Activated T-cell treated with anti-CD3 and anti-CD28 coated beads, Interleukin-2, amount 50 U/mL, for 24 hours (primary cell): ENCODE measurements around the gene WDR88.
"Not testable (repeated sequence)": the region's sequence is repeated elsewhere in the genome, so short reads cannot be mapped to it uniquely, and the experiment has no call there.

Experiments
- DNase-seq: peaks from one replicate; pipeline ENCODE4 v3.0.0-alpha.2; 2020
- H3K27ac Mint-ChIP-seq: 2 replicates; pipeline ENCODE4 v1.8.0; 2020; ENCODE audit warnings: mild to moderate bottlenecking, mixed read lengths
- H3K27me3 Mint-ChIP-seq: 2 replicates; pipeline ENCODE4 v1.8.0; 2020; ENCODE audit warnings: mixed read lengths
- H3K36me3 Mint-ChIP-seq: 2 replicates; pipeline ENCODE4 v1.8.0; 2020; ENCODE audit warnings: low read depth, mixed read lengths
- H3K4me1 Mint-ChIP-seq: 2 replicates; pipeline ENCODE4 v1.8.0; 2020; ENCODE audit warnings: low read depth, mixed read lengths
- H3K4me3 Mint-ChIP-seq: 2 replicates; pipeline ENCODE4 v1.8.0; 2020; ENCODE audit warnings: mild to moderate bottlenecking, moderate library complexity, mixed read lengths
- H3K9me3 Mint-ChIP-seq: 2 replicates; pipeline ENCODE4 v1.8.0; 2020; ENCODE audit warnings: mixed read lengths

The WDR88 gene

DNA sequence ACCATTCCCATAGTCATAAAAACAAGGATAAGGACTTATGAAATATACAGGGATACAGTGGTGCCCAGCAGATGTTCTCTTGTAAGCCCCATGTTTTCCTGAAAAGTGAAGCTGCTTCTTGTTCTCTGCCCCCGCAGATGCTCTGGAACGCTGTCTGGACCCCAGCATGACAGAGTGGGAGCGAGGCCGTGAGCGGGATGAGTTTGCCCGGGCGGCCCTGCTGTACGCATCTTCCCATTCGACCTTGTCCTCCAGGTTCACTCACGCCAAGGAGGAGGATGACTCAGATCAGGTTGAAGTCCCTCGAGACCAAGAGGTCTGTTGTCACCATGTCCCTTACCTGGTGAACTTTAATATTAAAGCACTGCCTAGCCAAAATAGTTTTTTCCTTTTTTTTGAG lies 20.3 kb upstream of the WDR88 start:
- Mint-ChIP-seq H3K9me3 (no peaks in the 10 kb centered on the region), H3K4me3 (no peak overlapping the region), H3K4me1 (no peaks in the 10 kb centered on the region), H3K36me3 (peaks cover 81% of the 10 kb centered on the region), H3K27ac (no peak overlapping the region), H3K27me3 (no peaks in the 10 kb centered on the region)
- no peak for DNase-seq

DNA sequence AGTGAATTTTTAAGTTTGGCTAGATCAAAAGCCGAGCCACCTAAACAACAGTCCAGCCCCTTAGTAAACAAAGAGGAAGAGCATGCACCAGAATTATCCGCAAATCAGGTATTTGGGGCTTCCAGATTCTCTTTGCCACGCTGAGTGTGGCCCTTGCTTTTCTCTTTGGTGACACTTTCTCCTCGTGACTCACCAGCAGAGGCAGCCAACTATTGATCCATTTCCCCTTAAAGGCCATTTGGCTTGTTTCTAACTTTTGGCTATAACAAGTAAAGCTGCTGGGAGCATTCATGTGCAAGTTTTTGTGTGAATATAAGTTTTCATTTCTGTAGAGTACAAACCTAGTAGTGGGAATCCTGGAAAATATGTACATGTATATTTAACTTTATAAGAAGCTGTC lies 17.6 kb upstream of the WDR88 start:
- H3K36me3 Mint-ChIP-seq: peaks cover 87% of the 10 kb centered on the region
- H3K9me3 Mint-ChIP-seq: no peaks in the 10 kb centered on the region
- no peaks in the 10 kb centered on the region for H3K4me1 Mint-ChIP-seq
- no peak overlapping the region for H3K27ac Mint-ChIP-seq
- no peaks in the 10 kb centered on the region for H3K27me3 Mint-ChIP-seq
- DNase-seq: no peak
- no peak overlapping the region for H3K4me3 Mint-ChIP-seq

DNA sequence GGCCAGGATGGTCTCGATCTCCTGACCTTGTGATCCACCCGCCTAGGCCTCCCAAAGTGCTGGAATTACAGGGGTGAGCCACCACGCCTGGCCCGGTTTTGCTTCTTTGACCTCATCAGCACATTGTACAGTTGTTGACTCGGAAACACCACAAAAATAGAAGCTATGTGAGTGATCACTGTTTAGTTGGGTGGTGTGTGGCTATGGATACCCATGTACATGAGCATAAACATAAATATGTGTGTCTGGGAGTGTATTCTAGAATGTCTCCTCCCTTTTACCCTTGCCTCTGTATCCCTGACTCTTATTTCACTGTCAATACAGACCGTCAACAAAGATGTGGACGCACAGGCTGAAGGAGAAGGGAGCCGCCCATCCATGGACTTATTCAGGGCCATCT lies 14.4 kb upstream of the WDR88 start:
- Mint-ChIP-seq H3K4me3 (no peak overlapping the region), H3K9me3 (no peaks in the 10 kb centered on the region), H3K36me3 (peaks cover 78% of the 10 kb centered on the region)

DNA sequence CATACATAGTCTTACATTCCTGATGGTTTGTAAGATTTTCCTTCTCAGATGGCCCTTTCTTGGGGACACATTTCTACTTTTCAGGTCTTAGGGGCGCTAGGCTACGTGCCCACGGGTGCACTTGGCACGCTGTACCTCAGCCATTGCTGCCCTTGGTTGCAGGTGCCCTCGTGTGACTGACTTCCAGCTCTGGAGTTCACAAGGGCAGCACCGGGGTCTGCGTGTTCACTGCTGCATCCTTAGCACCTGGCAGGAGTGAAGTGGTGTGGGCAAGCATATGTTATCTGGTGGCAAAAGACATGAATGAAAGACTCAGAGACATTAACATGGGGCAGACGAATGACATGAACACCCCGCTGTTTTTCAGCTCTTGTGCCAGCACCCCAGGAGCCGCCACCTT lies 13.3 kb upstream of the WDR88 start:
- peaks cover 71% of the 10 kb centered on the region for H3K36me3 Mint-ChIP-seq

More for the DNA sequence above, 14.4 kb upstream of the WDR88 start:
- no peaks in the 10 kb centered on the region for H3K4me1 Mint-ChIP-seq
- no peak overlapping the region for H3K27ac Mint-ChIP-seq
- H3K27me3 Mint-ChIP-seq: no peaks in the 10 kb centered on the region
- no peak for DNase-seq

DNA sequence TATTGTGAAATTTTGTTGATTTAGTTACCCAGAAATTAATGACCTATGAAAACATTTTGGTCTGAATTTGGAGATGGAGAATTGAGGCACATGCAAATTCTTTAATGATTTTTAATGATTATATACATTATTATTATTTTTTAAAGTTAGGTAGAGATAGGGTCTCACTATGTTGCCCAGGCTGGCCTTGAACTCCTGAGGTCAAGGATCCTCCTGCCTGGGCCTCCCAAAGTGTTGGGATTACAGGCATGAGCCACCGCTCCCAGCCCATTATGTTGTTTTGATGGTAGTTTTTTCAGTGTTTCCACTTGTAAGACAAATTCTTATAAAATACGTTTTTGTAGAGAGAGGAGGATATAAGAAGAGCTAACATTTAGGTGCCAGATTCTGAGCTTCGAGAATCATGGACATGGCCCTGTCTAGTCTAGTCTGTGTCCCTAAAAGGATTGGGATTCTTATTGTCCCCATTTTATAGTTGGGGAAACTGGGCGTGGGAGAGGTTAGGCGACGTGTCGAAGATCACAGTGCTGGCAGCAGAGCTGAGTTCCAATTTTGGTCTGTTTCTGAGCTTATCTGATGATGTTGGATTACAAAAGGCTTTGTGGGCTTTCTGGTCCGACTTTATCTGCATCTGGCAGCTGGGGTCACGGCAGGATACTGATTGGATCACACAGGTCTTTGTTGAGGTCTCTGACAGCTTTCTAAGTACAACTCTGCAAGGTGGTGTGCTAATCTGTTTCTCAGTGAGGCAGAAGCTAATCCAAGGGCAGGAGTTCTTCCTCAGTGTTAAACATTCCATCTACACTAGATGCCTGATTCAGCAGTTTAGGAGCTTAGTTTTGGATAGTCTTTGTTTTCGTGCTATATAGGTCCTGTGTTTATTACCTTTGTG lies 7.5 kb upstream of the WDR88 start:
- H3K27ac Mint-ChIP-seq: no peak overlapping the region
- no peak overlapping the region for H3K4me3 Mint-ChIP-seq
- H3K9me3 Mint-ChIP-seq: no peaks in the 10 kb centered on the region

More for the DNA sequence above, 13.3 kb upstream of the WDR88 start:
- no peaks in the 10 kb centered on the region for H3K9me3 Mint-ChIP-seq
- H3K4me3 Mint-ChIP-seq: no peak overlapping the region
- H3K27ac Mint-ChIP-seq: no peak overlapping the region
- no peaks in the 10 kb centered on the region for H3K4me1 Mint-ChIP-seq
- H3K27me3 Mint-ChIP-seq: no peaks in the 10 kb centered on the region
- DNase-seq: no peak

DNA sequence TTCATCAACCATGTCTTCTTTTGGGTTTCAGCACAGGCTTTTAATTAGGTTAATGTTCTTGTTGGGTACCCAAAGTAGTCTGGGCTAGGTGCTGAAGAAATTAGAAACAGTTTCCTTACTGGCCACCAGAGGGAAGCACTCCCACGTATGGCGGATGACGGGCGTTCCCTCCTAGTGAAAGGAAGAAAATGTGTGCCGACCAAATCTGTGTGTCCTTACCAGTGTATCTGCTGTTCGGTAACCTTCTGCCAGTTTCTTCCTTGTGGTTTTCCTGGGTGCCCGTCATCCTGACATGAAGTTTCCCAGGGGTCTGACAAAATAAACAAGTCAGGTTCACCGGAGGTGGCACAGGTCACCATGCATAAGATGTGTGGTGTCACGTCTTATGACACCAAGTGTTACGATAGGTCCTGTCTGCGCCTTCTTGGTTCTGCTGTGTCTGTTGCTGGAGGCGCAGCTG lies 6.0 kb upstream of the WDR88 start:
- H3K36me3 Mint-ChIP-seq: peaks cover 72% of the 10 kb centered on the region
- peak; percentile 63 for DNase-seq
- H3K4me1 Mint-ChIP-seq: peaks cover 6% of the 10 kb centered on the region
- no peak overlapping the region for H3K4me3 Mint-ChIP-seq
- no peak overlapping the region for H3K27ac Mint-ChIP-seq
- no peaks in the 10 kb centered on the region for H3K27me3 Mint-ChIP-seq
- no peaks in the 10 kb centered on the region for H3K9me3 Mint-ChIP-seq

More for the DNA sequence above, 7.5 kb upstream of the WDR88 start:
- no peak for DNase-seq
- H3K27me3 Mint-ChIP-seq: no peaks in the 10 kb centered on the region
- peaks cover 62% of the 10 kb centered on the region for H3K36me3 Mint-ChIP-seq
- H3K4me1 Mint-ChIP-seq: peaks cover 6% of the 10 kb centered on the region

DNA sequence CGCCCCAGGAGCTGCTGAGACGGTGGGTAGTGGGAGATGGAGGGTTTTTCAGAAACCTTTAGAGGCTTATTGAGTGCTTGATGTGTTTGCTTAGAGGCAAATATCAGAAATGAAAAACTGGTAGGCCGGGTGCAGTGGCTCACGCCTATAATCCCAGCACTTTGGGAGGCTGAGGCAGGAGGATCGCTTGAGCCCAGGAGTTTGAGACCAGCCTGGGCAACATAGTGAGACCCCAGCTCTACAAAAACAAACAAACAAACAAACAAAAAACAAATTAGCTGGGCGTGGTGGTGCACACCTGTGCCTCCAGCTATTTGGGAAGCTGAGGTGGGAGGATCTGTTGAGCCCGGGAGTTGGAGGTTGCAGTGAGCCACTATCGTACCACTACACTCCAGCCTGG lies 5.2 kb upstream of the WDR88 start:
- not testable (repeated sequence) for H3K27me3 Mint-ChIP-seq, H3K27ac Mint-ChIP-seq, DNase-seq, H3K4me1 Mint-ChIP-seq, H3K9me3 Mint-ChIP-seq, H3K4me3 Mint-ChIP-seq
- H3K36me3 Mint-ChIP-seq: peaks cover 72% of the 10 kb centered on the region

DNA sequence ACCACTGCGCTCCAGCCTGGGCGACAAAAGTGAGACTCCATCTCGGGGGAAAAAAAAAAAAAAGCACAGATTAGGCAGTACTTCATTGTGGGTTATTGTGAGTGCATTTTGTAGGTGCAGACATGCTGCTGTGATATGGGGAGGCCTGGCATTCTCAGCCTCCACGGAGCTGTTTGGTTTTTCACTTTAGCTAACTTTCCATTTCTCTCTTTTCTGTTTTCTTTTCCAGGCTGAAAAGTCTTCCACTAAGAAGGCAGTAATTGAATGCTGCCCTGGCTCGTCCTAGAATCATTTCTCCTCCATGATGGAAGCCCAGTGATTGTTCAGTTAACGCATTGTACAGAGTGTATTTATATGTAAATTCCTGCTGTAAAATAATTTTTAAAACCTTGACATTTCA lies 2.0 kb upstream of the WDR88 start:
- Mint-ChIP-seq H3K4me1 (peaks cover 7% of the 10 kb centered on the region), H3K36me3 (peaks cover 57% of the 10 kb centered on the region), H3K27me3 (no peaks in the 10 kb centered on the region), H3K27ac (peak overlapping the region; percentile 33), H3K4me3 (no peak overlapping the region), H3K9me3 (no peaks in the 10 kb centered on the region)
- no peak for DNase-seq

DNA sequence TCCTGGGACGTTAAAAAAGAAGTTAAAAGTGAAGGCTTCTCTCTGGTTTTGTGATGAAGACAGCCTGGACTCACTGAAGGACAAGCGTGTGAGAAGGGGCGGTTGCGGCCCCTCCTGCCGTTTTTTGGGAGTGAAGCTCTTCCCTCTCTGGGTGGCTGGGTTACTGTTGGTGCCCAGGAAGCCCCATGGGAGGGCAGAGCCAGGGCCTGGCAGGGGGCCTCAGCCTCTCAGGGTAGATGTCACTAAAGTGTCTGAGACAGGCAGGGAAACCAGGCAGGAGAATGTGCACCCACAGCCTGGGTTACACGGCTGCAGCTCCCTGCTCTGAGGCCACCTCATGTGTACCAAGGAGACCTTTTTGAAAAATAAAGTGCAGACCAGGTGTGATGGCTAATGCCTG lies 1.5 kb upstream of the WDR88 start:
- no peaks in the 10 kb centered on the region for H3K9me3 Mint-ChIP-seq
- H3K36me3 Mint-ChIP-seq: peaks cover 51% of the 10 kb centered on the region
- no peaks in the 10 kb centered on the region for H3K27me3 Mint-ChIP-seq
- H3K4me1 Mint-ChIP-seq: peaks cover 10% of the 10 kb centered on the region
- H3K4me3 Mint-ChIP-seq: no peak overlapping the region
- DNase-seq: no peak
- peak overlapping the region; percentile 31 for H3K27ac Mint-ChIP-seq

DNA sequence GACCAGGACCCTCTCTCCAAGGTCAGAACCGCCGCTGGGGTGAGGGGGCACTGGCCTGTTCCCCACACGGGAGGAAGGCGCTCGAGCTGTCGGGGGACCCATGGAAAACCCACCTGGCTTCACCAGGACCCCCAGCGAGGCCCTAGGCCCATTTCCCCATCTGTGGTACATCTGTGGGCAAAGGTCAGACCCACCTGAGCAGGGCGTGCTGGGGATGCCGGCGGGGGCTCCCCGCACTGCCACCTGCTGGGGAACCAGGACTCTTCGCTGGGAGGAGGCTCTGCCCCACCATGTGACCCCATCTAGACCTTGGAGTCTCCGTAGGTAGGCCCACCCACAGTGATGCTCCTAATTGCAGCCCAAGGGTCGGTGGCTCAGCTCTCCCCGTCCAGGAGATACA lies 511 bp downstream of the WDR88 start:
- Mint-ChIP-seq H3K27me3 (no peaks in the 10 kb centered on the region), H3K4me1 (peaks cover 5% of the 10 kb centered on the region), H3K27ac (peak overlapping the region; percentile 52), H3K36me3 (peaks cover 39% of the 10 kb centered on the region), H3K9me3 (no peaks in the 10 kb centered on the region), H3K4me3 (no peak overlapping the region)
- DNase-seq: no peak

DNA sequence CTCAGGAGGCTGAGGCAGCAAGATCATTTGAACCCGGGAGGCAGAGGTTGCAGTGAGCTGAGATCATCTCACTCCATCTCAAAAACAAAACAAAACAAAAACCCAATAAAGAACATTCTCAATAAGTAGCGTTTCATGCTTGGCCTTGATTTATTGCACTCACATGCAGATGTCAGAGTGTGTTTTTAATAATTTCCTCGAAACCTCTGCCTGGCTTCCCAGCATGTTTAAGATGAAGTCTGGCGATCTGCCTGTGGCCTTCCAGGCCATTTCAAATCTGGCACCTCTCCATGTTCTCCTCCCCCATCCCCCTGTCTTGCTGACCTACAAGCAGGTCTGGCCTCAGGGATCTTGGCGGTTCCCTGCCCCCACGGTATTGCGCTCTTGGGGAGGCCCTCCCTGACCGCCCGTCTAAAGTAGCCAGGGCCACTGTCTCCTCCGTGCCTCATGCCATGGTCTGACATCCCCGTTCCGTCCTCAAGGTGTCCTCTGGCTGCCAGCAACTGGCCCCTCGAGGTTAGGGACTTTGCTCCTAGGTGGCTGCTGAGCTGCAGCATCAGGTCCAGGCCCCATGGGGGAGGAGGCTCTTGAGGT lies 1.6 kb downstream of the WDR88 start:
- H3K4me3 Mint-ChIP-seq: peak overlapping the region; percentile 20
- H3K9me3 Mint-ChIP-seq: no peaks in the 10 kb centered on the region
- H3K36me3 Mint-ChIP-seq: peaks cover 32% of the 10 kb centered on the region
- no peak for DNase-seq
- no peaks in the 10 kb centered on the region for H3K27me3 Mint-ChIP-seq
- peaks cover 5% of the 10 kb centered on the region for H3K4me1 Mint-ChIP-seq
- H3K27ac Mint-ChIP-seq: no peak overlapping the region

DNA sequence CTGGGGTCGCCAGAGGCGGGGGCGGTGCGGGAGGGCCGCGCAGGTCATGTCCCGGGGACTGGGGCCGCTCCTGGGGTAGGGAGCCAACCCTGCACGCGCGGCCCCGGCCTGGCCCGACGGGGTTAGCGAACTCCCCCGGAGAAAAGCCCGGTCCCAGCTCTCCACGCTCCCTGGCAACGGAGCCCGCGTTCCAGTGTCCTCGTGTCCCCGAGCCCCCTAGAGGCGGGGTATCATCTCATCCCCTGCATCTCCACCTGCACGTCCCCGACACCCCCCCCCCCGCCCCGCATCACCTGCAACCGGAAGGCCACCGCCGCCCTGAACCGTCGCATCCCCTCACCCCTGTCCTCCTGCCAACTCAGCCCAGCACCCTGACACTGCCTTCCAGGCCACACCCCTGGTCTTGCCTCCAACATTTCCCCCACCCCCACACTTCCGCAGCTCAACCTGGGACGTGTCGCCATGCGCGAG lies 2.7 kb downstream of the WDR88 start:
- Mint-ChIP-seq H3K27ac (no peak overlapping the region), H3K4me1 (peaks cover 5% of the 10 kb centered on the region), H3K36me3 (peaks cover 23% of the 10 kb centered on the region), H3K9me3 (no peaks in the 10 kb centered on the region), H3K4me3 (peak overlapping the region; percentile 25), H3K27me3 (no peaks in the 10 kb centered on the region)
- DNase-seq: peak; percentile 68

DNA sequence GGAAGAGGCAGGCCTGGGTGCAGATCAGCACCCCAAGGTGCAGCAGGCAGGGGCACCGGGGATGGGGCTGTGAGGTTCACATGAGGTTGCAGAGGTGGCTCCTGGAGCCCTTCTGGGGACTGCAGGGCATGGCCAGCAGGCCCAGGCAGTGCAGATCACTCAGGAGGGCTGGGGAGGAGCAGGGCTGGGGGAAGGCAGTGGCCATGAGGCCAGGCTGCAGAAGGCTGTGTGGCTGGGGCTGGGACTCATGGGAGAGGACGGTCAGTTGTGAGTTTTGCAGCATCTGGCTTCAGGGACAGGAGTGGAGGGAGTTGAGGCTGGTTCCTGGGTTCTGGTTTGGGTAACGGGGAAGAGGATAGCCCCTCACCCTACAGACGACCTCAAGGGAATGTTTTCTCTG lies 7.3 kb downstream of the WDR88 start:
- Mint-ChIP-seq H3K27me3 (no peaks in the 10 kb centered on the region), H3K27ac (no peak overlapping the region)
- no peak for DNase-seq

DNA sequence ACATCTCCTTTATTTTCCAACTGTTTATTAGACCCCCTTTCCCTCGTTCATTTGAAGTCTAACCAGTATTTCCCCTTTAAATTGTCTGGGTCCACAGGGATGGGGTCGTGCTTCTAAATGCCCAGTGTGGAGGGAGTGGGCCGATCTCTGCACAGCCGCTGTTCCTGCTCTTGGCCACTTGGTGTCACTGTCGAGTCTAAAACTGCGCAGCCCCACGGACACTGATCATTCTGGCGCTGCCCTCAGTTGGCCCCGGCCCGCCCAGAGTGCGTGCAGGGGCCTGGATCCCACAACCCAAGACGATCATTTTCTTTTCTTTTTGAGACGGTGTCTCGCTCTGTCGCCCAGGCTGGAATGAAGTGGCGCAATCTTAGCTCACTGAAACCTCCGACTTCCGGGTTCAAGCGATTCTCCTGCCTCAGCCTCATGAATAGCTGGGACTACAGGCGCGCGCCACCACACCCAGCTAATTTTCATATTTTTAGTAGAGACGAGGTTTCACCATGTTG lies 12.0 kb downstream of the WDR88 start:
- peak; percentile 76 for DNase-seq
- no peaks in the 10 kb centered on the region for H3K9me3 Mint-ChIP-seq
- no peak overlapping the region for H3K4me3 Mint-ChIP-seq
- no peaks in the 10 kb centered on the region for H3K36me3 Mint-ChIP-seq
- no peaks in the 10 kb centered on the region for H3K27me3 Mint-ChIP-seq
- no peak overlapping the region for H3K27ac Mint-ChIP-seq
- H3K4me1 Mint-ChIP-seq: peaks cover 4% of the 10 kb centered on the region

More for the DNA sequence above, 7.3 kb downstream of the WDR88 start:
- Mint-ChIP-seq H3K4me1 (peaks cover 9% of the 10 kb centered on the region), H3K9me3 (no peaks in the 10 kb centered on the region), H3K4me3 (no peak overlapping the region), H3K36me3 (no peaks in the 10 kb centered on the region)

DNA sequence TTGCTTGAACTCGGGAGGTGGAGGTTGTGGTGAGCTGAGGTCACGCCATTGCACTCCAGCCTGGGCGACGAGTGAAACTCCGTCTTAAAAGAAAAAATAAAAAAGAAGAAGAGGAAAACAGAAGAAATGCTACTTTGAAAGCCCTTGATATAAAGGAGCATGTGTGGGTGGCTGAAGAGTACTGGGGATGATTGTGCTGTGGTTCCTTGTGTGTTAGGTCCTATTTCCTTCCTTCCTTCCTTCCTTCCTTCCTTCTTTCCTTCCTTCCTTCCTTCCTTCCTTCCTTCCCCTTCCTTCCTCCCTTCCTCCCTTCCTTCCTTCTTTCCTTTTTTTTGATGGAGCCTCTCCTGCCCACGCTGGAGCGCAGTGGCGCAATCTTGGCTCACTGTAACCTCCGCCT lies 14.3 kb downstream of the WDR88 start:
- Mint-ChIP-seq H3K9me3 (no peaks in the 10 kb centered on the region), H3K27ac (no peak overlapping the region), H3K27me3 (no peaks in the 10 kb centered on the region), H3K4me3 (no peak overlapping the region), H3K4me1 (peaks cover 4% of the 10 kb centered on the region), H3K36me3 (no peaks in the 10 kb centered on the region)
- no peak for DNase-seq
